H9 (cell line): ENCODE measurements around the gene PLCH2. TPM values are rescaled to one million over a fixed set of nuclear protein-coding genes. Genes with fewer than 3 reads are reported as not detected.

Experiments
- DNase-seq: peaks from one replicate; pipeline ENCODE4 v3.0.0-alpha.2; 2017
- H2AFZ ChIP-seq: one replicate; pipeline ENCODE4 v1.6.1; 2013; ENCODE audit warnings: mild to moderate bottlenecking, low read length, control low read depth, moderate library complexity
- H2AK5ac ChIP-seq: 2 replicates; pipeline ENCODE4 v1.6.1; 2013; ENCODE audit warnings: low read length, control low read depth, mixed read lengths; ENCODE audit not compliant: insufficient read length
- H2BK120ac ChIP-seq: one replicate; pipeline ENCODE4 v1.6.1; 2013; ENCODE audit warnings: low read depth, mild to moderate bottlenecking, low read length, control low read depth, inconsistent platforms; ENCODE audit not compliant: poor library complexity, severe bottlenecking
- H2BK12ac ChIP-seq: 2 replicates; pipeline ENCODE4 v1.6.1; 2013; ENCODE audit warnings: low read length, control low read depth, mixed read lengths, low read depth; ENCODE audit not compliant: insufficient read length
- H2BK15ac ChIP-seq: 2 replicates; pipeline ENCODE4 v1.6.1; 2013; ENCODE audit warnings: low read depth, low read length, control low read depth
- H2BK20ac ChIP-seq: one replicate; pipeline ENCODE4 v1.6.1; 2013; ENCODE audit warnings: low read depth, mild to moderate bottlenecking, low read length, control low read depth, inconsistent platforms; ENCODE audit not compliant: poor library complexity, severe bottlenecking
- H2BK5ac ChIP-seq: 2 replicates; pipeline ENCODE4 v1.6.1; 2013; ENCODE audit warnings: low read length, control low read depth, mixed read lengths; ENCODE audit not compliant: insufficient read length
- H3K14ac ChIP-seq: 2 replicates; pipeline ENCODE4 v1.6.1; 2013; ENCODE audit warnings: low read length, control low read depth; ENCODE audit not compliant: insufficient read depth
- H3K18ac ChIP-seq: 2 replicates; pipeline ENCODE4 v1.6.1; 2013; ENCODE audit warnings: low read depth, mild to moderate bottlenecking, mixed read lengths, low read length, control low read depth; ENCODE audit not compliant: insufficient read length
- H3K23ac ChIP-seq: 2 replicates; pipeline ENCODE4 v1.6.1; 2013; ENCODE audit warnings: low read length, control low read depth, mixed read lengths, low read depth; ENCODE audit not compliant: insufficient read length
- H3K23me2 ChIP-seq: 2 replicates; pipeline ENCODE4 v1.6.1; 2013; ENCODE audit warnings: low read depth, mild to moderate bottlenecking, mixed read lengths, low read length, control low read depth; ENCODE audit not compliant: insufficient read length, poor library complexity, severe bottlenecking
- H3K27ac ChIP-seq: 2 replicates; pipeline ENCODE4 v1.5.1; 2013; ENCODE audit warnings: low read length, control low read depth, mixed read lengths, low read depth; ENCODE audit not compliant: insufficient read length
- H3K27me3 ChIP-seq: 2 replicates; pipeline ENCODE4 v1.6.1; 2013; ENCODE audit warnings: low read length, control low read depth, inconsistent platforms; ENCODE audit not compliant: insufficient read depth
- H3K4ac ChIP-seq: 2 replicates; pipeline ENCODE4 v1.6.1; 2013; ENCODE audit warnings: low read depth, mild to moderate bottlenecking, control low read depth, inconsistent platforms, low read length, moderate library complexity
- H3K4me1 ChIP-seq: 2 replicates; pipeline ENCODE4 v1.6.1; 2013; ENCODE audit warnings: low read length, control low read depth, inconsistent platforms; ENCODE audit not compliant: insufficient read depth
- H3K4me2 ChIP-seq: 2 replicates; pipeline ENCODE4 v1.6.1; 2013; ENCODE audit warnings: low read length, control low read depth, mixed read lengths; ENCODE audit not compliant: insufficient read length, insufficient read depth
- H3K56ac ChIP-seq: 2 replicates; pipeline ENCODE4 v1.6.1; 2013; ENCODE audit warnings: low read depth, mild to moderate bottlenecking, mixed read lengths, low read length, control low read depth; ENCODE audit not compliant: insufficient read length
- H3K79me1 ChIP-seq: 2 replicates; pipeline ENCODE4 v1.6.1; 2013; ENCODE audit warnings: low read depth, mild to moderate bottlenecking, moderate library complexity, low read length, control low read depth, inconsistent platforms; ENCODE audit not compliant: insufficient read depth, poor library complexity, severe bottlenecking
- H3K79me2 ChIP-seq: 2 replicates; pipeline ENCODE4 v1.6.1; 2013; ENCODE audit warnings: low read length, control low read depth, inconsistent platforms; ENCODE audit not compliant: insufficient read depth
- H3K9ac ChIP-seq: 2 replicates; pipeline ENCODE4 v1.6.1; 2013; ENCODE audit warnings: low read length, control low read depth, mixed read lengths; ENCODE audit not compliant: insufficient read length; ENCODE audit errors: extremely low read depth
- H3K9me3 ChIP-seq: one replicate; pipeline ENCODE4 v1.6.1; 2013; ENCODE audit warnings: low read depth, low read length, inconsistent platforms; ENCODE audit not compliant: control insufficient read depth
- H3T11ph ChIP-seq: one replicate; pipeline ENCODE4 v1.6.1; 2013; ENCODE audit warnings: mild to moderate bottlenecking, low read length, control low read depth, inconsistent platforms
- H4K20me1 ChIP-seq: one replicate; pipeline ENCODE4 v1.6.1; 2013; ENCODE audit not compliant: control insufficient read depth, insufficient read length, insufficient read depth
- H4K5ac ChIP-seq: 2 replicates; pipeline ENCODE4 v1.6.1; 2013; ENCODE audit warnings: low read depth, mild to moderate bottlenecking, mixed read lengths, low read length, control low read depth; ENCODE audit not compliant: insufficient read length
- H4K8ac ChIP-seq: replicated peaks from 2 replicates; pipeline ENCODE4 v1.6.1; 2013; ENCODE audit warnings: low read length, control low read depth, mixed read lengths, low read depth; ENCODE audit not compliant: insufficient read length
- H4K91ac ChIP-seq: 2 replicates; pipeline ENCODE4 v1.6.1; 2013; ENCODE audit warnings: low read depth, mild to moderate bottlenecking, moderate library complexity, mixed read lengths, low read length, control low read depth; ENCODE audit not compliant: insufficient read length
- H3K27ac Mint-ChIP-seq, 3 experiments: 2 replicates in 2 of 3; 3 replicates in 1 of 3; pipeline ENCODE4 v1.8.0; 2020 to 2021; ENCODE audit warnings: mixed read lengths in 3 of 3, mild to moderate bottlenecking in 1 of 3, moderate library complexity in 1 of 3
- H3K27me3 Mint-ChIP-seq: 2 replicates; pipeline ENCODE4 v1.8.0; 2021; ENCODE audit warnings: low read depth, mild to moderate bottlenecking, moderate library complexity, mixed read lengths
- H3K36me3 Mint-ChIP-seq, 3 experiments: 2 replicates in 2 of 3; 3 replicates in 1 of 3; pipeline ENCODE4 v1.8.0; 2020 to 2021; ENCODE audit warnings: low read depth in 3 of 3, mixed read lengths in 3 of 3; ENCODE audit not compliant: insufficient read depth in 1 of 3
- H3K4me1 Mint-ChIP-seq, 2 experiments: 2 replicates each; pipeline ENCODE4 v1.8.0; 2020; ENCODE audit warnings: mixed read lengths in 2 of 2
- H3K4me3 Mint-ChIP-seq, 2 experiments: 2 replicates in 1 of 2; 3 replicates in 1 of 2; pipeline ENCODE4 v1.8.0; 2020 to 2021; ENCODE audit warnings: mild to moderate bottlenecking in 2 of 2, mixed read lengths in 2 of 2, moderate library complexity in 1 of 2
- H3K9me3 Mint-ChIP-seq, 2 experiments: 2 replicates in 1 of 2; 3 replicates in 1 of 2; pipeline ENCODE4 v1.8.0; 2020; ENCODE audit warnings: mild to moderate bottlenecking in 2 of 2, mixed read lengths in 2 of 2, moderate library complexity in 1 of 2
- CTCF ChIP-seq: fragments of 200-600 bp; sonication (generic); conservative IDR thresholded peaks from 3 replicates; pipeline ENCODE4 v1.8.0; 2021; ENCODE audit warnings: antibody characterized with exemption, mild to moderate bottlenecking
- WGBS: extraction: QIAGEN DNeasy Blood & Tissue Kit; methylation state at CpG from one replicate; pipeline ENCODE4 v1.1.7; 2013; ENCODE audit warnings: missing lambda C conversion rate, low lambda C conversion rate, mixed read lengths; ENCODE audit not compliant: insufficient read length; ENCODE audit errors: extremely low coverage; 5-methylcytosine and 5-hydroxymethylcytosine counted together
- total RNA-seq: library from RNA; stranded (reverse); gene quantifications from 2 replicates; pipeline ENCODE4 v1.2.1, GENCODE V29; 2021

Gene PLCH2
- total RNA-seq, 1 experiment from 2014 or later: 0.09 TPM

DNA sequence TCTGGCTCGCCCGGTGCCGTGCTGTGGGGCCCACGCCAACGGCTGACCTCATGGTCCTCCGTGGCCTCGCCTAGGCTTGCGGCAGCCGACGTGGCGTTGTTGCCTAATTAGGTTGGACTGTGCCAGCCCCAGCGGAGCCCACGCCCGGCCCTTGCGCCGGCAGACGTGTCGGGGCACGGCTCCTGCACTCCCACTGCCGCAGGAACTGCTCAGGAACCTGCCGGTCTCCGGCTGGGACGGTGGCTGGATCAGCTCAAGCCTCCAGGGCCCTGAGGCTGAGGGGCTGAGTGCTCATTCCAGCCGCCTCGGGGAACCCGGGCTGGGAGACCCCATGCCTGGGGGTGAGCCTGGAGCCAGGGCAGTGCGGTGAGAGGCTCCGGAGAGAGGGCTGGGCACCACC lies 47.6 kb upstream of the PLCH2 start:
- no peak overlapping the region for H3K27ac Mint-ChIP-seq
- no peaks in the 10 kb centered on the region for H3K23me2 ChIP-seq

More for the DNA sequence above, 47.6 kb upstream of the PLCH2 start:
- no peaks in the 10 kb centered on the region; a peak in 1 of 7 replicates for H3K36me3 Mint-ChIP-seq
- H3K4me1 ChIP-seq: no peaks in the 10 kb centered on the region
- H3K27me3 Mint-ChIP-seq: peaks cover 31% of the 10 kb centered on the region
- H2BK12ac ChIP-seq: no peak overlapping the region
- WGBS: no CpG with 5 or more reads among the region's 28 CpGs
- H2BK5ac ChIP-seq: no peak overlapping the region
- no peak overlapping the region for H2BK20ac ChIP-seq
- H4K20me1 ChIP-seq: no peaks in the 10 kb centered on the region
- H3K9me3 ChIP-seq: no peaks in the 10 kb centered on the region
- 0 out of 4 replicates have a peak, but pooled peaks cover 0 to 4% of the 10 kb centered on the region in 2 experiments for H3K4me1 Mint-ChIP-seq
- no peak overlapping the region for H3K14ac ChIP-seq
- no peak for TF ChIP-seq CTCF
- H3K23ac ChIP-seq: no peak overlapping the region
- H3T11ph ChIP-seq: no peak overlapping the region
- H2BK15ac ChIP-seq: no peak overlapping the region
- H3K27ac ChIP-seq: no peak overlapping the region
- DNase-seq: no peak
- no peak overlapping the region for H4K91ac ChIP-seq
- H3K18ac ChIP-seq: no peak overlapping the region
- H2AFZ ChIP-seq: no peak overlapping the region
- H4K5ac ChIP-seq: no peak overlapping the region
- H3K4me2 ChIP-seq: no peak overlapping the region
- H3K79me1 ChIP-seq: no peaks in the 10 kb centered on the region
- no peaks in the 10 kb centered on the region for H3K27me3 ChIP-seq
- H3K79me2 ChIP-seq: no peaks in the 10 kb centered on the region
- no peak overlapping the region for H2AK5ac ChIP-seq
- H3K56ac ChIP-seq: no peak overlapping the region
- peaks cover 12 to 17% of the 10 kb centered on the region in 2 experiments for H3K9me3 Mint-ChIP-seq
- H4K8ac ChIP-seq: no peak overlapping the region
- no peak overlapping the region for H3K4me3 Mint-ChIP-seq
- no peak overlapping the region for H2BK120ac ChIP-seq
- no peak overlapping the region for H3K9ac ChIP-seq
- H3K4ac ChIP-seq: no peak overlapping the region
